ENCODE results near the gene LRFN5.
"Not testable (repeated sequence)": the region's sequence is repeated elsewhere in the genome, so short reads cannot be mapped to it uniquely, and the experiment has no call there.

LRFN5 gene

DNA sequence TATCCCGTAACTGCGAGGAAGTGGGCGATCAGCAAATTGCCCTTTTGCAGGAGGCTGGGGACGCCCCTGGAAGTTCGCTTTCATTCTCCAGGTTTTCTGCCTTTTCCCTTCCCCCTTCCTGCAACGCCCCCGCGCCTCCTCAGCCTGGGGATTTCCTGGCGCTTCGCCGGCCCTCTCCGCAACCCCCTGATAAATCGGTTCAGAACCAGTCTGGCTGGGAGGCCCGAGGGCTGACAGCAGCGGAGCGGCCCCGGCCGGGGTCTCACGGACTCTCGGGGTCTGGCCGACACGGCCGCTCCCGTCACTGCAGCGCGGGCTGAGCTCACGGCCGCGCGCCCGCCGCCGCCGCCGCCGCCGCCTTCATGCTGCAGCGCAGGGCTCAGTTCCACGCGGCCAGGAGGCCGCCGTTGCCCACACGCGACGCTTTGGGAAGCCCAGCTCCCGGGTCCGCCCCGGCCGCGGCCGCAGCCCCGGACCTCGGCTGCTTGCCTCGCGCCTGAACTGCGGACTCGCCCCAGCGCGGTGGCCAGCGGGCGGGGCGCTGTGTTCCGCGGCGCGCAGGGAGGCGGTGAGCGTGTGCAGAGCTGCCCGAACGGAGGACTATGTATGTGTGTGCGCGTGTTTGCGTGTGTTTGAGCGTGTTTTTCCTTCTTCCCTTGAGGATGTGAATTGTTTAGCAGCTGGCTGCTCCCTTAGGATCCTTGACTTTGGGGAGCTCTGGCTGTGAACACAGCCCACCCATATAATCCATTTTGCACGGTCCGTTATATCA, at the start of gene LRFN5:
TSS of gene LRFN5 (plus strand) at position 345 of the 772 bp plus-strand sequence.
- DNase-seq (ENCODE audit: low spot score) = no peak

DNA sequence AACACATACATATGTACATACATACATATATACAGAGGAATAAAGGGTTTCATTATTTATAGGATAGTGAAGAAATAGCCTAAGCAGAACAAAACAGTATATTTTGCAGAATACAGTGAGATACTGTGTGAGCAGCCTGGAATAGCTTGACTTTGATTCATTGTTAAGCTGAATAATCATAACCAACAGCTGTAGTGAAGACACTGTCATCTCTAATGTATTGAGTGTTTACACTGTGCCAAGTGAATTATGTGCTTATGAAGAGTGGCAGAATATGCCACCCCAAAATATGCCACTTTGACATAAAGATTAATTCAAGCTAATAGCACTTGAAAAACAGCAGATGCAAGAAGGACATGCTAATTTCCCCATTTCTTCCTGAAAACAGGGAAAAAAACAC, 48.2 kb upstream of the LRFN5 start:
- no peak for DNase-seq (ENCODE audit: low spot score)

DNA sequence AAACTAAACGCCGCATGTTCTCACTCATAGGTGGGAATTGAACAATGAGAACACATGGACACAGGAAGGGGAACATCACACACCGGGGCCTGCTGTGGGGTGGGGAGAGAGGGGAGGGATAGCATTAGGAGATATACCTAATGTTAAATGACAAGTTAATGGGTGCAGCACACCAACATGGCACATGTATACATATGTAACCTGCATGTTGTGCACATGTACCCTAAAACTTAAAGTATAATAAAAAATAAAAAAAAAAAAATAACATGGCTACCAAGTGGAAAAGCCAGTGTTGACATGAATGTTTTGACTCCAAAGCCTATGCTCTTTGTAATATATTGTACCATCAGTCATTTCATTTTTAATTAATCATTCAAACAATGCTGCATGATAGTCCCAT, 39.8 kb upstream of the LRFN5 start:
- not testable (repeated sequence) for DNase-seq (ENCODE audit: low spot score)

DNA sequence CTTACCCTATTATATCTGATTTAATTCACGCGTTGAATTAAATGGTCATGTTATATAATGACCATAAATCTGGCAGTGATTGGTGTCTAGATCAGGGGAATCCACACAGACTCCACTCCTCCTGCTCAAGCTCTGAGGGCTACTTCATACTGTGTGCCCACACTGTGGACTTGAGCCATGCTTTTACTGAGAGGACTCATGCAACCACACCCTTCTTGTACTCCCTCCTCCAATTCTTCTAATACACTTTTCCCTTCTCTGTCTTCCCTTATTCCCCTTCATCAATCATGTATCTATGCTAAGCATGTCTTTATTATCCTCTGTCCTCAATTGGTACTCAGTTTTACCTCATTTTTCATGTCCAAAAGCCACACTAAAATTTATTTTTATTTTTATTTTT, 37.7 kb upstream of the LRFN5 start:
- no peak for DNase-seq (ENCODE audit: low spot score)

DNA sequence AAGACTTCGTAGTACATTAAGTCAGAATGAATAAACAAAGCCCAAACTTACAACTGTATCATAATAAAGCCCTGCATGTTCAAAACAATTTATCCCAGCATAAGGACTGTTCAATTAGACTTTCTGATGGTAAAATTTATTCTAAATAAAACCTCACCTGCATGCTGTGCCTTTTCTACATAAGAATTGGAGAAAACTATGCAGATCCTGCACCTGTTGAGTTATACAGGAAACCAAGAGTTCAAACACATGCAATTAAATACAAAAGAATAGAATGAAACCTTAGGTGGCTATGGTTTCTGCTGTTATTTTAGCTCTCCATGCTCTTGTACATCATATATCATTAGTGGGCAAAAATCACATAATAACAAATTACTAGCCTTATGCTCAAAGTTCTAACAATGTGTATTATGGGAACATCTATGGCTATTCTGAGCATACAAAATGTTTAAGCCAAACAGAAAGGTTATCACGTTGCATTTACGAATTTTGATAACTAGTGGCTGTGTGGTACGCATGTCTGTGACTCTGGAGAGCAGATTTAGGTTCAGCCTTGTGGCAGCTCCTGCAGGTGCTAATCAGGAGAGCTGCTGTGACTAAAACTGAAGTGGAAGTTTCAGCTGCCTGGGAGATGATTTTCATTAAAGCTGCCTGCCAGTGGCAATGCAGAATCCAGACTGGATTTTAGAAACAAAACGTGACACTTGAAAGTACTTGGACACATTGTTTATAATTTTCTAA, 36.1 kb upstream of the LRFN5 start:
- no peak for DNase-seq (ENCODE audit: low spot score)

DNA sequence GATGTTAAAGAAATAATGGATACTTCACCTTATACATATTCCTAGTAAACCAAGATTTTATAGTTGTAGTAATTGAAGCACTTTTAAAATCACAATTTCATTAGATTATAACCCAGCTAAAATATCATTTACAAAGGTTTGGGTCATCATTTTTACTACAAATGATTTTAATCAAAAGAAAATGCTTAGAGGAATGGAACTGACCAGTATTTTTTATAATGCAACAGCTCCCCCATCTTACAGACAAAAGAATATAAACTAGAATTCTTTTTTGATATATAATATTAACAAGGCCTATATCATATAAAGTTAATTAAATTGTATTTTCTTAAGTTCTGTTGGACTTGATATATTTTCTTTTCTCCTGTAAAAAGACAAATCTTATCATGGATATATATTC, 20.4 kb upstream of the LRFN5 start:
- no peak for DNase-seq (ENCODE audit: low spot score)

DNA sequence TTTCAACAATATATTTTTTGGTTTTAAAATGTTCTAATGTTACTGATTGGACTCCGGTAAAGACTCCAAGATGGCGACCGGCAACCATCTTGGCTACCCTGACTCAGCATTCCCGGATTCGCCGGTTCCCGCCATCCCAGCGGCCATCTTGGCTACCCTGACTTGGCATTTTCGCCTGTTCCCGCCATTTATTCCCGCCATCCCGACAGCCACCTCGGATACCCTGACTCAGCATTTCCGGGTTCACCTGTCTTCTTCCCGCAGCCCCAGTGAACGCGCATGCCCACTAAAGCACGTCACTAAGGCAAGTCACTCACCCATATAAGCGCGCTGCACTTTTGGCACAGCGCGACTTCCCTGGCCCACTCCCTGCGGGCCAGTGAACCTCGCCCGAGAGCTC, 9.0 kb upstream of the LRFN5 start:
- DNase-seq (ENCODE audit: low spot score) = no peak

DNA sequence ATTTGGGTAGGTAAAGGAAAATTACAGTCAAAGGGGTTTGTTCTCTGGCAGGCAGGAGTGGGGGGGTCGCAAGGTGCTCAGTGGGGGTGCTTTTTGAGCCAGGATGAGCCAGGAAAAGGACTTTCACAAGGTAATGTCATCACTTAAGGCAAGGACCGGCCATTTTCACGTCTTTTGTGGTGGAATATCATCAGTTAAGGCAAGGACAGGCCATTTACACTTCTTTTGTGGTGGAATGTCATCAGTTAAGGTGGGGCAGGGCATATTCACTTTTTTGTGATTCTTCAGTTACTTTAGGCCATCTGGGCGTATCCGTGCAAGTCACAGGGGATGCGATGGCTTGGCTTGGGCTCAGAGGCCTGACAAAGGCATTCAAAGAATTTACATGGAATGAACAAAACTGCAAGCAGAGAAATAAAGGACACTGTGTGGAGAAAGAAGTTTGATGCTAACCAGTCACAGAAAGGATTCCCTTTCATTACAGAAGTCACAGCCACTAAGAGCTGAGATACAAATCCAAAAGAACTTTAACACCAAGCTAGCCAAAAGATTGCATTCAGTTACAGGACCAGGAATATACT, 6.8 kb upstream of the LRFN5 start:
- not testable (repeated sequence) for DNase-seq (ENCODE audit: low spot score)

DNA sequence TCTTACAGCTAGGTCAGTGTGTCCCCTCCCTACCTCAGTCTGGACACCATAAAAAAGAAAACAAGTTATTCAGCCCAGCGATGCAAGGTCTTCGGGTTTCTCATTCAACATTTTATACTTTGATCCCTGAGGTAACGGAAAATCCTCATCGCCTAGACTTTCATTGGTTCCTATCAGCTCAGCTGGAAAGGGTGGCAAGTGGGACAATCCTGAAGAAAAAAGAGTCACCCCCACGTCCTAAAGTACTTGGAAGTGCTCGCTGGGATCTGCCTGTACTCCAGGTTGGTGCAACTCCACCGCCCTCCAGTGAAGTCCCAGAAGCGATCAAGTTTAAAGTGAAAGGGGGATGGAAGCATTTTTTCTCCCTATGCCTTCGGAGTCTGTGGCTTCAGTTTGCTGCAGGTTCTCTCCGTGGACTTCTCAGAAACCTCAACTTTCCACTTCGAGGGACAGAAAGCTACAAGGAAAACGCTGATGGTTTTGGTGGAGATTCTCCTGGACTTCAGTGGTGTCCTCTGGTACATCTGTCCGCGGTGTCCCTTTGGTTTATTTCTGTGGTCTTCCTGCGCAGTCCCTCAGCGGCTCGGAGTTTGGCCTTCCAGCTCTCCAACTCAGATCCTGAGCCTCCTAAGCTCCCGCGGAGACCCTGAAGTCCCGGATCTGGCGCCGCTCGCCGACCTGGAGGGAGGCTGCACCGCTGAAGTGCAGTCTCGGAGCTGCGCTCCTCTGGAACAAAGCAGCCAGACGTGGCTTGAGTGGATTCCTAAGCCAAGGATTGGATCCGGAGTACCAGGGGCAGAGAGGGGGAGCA, 1.8 kb upstream of the LRFN5 start:
- peak; percentile 9 for DNase-seq (ENCODE audit: low spot score)

DNA sequence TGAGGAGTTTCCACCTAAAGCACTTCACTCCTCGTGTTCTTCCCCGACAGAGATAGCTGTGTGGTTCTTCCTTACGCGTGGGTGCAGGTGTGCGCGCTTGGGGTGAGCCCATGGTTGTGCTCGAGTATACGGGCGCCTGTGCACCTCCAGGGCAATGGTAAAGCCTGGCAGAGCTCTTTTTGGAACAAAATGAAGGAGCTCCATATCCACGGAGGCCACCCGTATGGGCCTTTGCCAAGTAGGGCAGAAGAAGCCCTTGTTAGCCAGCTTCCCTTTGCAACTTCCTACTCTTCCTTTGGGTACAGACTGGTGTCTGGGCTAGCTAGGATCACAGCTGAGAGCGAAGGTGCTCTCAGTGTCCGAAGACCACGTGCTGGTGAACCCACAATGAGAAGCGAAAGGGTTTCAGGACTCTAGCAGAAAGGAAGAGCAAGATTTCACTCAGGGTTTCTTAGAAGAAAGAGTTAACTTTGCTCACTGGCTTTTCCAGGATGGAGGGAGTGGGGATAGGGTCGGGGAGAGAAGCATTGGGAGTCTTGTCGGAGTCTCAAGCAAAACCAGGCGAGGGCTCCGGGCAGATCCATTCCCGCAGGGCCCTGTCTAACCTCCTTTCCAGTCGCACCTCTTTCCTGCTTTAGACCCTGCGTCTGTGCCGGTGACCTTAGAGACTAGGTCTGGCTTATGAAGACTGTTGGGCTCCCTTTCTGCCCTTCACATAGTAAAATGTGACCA, 960 bp upstream of the LRFN5 start:
- peak; percentile 14 for DNase-seq (ENCODE audit: low spot score)

DNA sequence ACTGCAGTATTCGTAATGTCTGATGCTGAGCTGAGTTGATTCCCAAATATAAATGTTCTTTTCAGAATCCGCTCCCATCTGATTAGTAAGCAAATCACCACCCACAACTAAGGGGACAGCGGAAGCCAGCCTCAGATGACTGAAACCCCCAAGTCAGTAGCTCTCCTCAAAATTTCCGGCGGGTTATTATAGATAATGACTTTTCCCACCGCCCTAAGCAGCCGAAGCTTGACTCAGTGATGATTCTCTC, 469 bp upstream of the LRFN5 start:
- no peak for DNase-seq (ENCODE audit: low spot score)

DNA sequence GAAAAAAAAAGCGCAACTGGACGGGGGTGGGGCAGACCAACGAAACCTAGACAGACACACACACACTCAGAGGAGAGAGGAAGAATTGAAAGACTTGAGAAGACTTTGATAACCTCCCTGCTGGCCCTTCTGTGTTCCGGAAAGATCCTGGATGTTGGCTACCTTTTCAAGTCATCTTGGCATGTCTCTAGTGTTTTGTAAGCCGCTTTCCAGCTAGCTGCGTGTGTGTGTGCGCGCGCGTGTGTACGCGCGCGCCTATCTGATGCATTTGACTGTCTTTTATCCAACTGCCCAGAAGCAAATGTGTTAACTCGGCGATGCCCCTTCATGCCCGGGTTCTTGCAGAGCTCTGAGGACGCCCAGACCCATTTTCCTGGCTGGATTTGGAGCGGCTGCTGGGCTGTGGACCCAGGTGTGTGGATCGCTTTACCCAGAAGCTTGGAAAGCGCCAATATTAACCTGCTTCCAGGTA, 664 bp downstream of the LRFN5 start:
- DNase-seq (ENCODE audit: low spot score) = peak; percentile 18

DNA sequence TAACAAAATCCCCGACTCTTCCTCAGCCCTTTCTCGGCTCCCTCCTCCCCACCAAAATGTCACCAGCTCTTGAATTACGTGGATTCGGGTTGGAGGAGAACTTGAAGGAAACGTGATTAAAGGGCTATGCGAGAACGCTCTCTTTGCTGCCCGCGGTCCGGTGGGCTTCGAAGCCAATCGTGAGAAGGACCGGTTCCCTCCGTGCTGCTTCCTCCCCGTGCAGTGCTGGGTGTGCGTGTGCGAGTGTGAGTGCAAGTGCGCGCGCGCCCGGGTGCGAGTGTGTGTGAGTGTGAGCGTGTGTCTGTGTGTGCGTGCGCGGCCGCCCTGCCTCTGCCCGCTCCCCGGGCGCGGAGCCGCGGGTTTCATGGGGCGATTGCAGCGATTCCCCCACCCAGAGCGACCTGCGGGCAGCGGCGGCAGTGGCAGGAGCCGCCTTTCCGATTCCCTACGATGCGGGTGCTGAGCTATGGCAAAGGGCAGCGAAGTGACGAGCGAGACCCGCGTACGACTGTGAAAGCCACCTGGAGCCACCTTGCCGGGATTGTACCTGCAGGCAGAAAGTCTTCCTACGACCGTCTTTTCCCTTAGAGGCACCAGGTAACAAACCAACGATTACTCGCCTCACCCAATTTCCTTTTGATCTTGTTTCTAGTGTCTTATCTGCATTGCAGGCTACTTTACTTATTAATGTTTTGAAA, 1.4 kb downstream of the LRFN5 start:
- DNase-seq (ENCODE audit: low spot score) = peak; percentile 16

DNA sequence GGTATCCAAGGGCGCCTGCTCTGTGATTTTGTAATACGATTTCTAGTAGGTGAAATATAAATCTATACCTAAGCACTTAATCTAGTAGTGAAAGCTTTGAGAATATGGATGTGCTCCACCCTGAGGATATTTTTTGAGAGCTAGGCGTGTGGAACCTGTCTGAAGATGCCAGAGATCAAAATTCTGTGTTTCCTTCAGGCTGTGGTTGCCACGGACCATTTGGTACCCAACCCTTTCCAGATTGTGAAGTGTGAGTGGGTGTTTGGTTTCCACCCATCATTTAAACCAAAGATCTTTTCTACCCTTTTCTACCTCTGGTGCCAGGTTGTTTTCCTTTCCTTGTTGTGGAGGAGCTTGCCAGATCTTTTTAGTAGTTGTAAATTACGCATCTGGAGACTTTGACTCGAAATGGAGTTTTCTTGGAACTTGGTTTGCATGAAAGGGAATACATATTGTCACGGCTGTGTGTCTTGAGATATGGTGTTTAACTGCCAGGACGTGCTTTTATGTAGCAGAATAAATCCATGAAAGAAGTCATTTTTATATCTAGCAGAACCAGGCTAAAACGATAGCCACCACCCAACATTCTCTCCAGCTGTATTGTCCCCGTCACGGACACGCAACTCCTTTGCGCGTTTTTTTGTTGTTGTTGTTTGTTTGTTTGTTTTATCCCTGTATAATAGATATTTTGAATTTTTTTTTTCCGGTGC, 2.2 kb downstream of the LRFN5 start:
- peak; percentile 6 for DNase-seq (ENCODE audit: low spot score)

DNA sequence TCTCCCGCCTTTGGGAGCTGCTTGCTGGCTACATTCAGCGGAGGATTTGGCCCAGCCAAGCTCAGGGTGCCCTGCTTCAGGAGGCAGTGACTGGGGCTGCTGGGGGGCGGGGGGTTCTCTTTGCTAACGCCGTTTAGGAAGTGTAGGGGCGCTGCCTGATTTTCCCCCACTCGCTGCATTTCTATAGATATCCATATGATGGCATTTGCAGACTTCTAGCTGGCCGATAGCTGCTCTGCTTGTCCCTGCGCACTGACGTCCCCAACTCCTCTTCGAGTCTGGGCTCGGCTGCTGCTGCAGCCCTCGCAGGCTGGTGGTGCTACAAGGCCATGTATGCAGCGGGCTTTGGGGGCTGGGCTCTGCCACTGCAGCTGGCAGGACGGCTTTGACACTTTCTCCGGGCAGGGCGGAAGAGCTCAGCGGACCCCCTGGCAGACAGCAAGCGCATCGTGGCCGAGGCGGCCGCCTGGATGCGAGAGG, 3.1 kb downstream of the LRFN5 start:
- peak; percentile 55 for DNase-seq (ENCODE audit: low spot score)

DNA sequence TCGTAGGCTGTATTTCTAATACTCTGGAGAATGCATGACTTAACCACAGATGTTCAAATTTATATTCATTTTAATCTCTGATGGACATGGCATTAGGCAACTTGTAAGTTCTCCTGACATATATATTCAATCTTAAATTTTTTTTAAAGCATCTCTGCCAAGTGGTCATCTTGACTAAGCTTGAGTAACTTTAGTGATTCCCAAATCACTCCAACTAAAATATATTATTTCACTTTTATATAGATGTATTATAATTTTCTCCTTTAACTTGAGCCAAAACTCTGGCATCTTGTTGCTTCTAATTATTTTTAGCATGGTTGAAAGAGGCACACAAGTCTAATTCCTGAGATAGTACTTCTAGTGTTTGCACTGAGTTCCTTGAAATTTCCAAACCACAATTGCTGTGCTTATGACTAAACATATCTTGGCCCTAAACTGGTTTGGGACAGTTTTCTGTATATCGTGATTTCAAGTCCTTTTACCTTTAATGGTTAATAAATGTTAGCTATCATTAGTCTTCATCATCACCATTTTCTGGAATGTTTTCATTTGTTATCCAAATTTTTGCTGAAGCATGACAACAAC, 8.4 kb downstream of the LRFN5 start:
- DNase-seq (ENCODE audit: low spot score) = no peak

DNA sequence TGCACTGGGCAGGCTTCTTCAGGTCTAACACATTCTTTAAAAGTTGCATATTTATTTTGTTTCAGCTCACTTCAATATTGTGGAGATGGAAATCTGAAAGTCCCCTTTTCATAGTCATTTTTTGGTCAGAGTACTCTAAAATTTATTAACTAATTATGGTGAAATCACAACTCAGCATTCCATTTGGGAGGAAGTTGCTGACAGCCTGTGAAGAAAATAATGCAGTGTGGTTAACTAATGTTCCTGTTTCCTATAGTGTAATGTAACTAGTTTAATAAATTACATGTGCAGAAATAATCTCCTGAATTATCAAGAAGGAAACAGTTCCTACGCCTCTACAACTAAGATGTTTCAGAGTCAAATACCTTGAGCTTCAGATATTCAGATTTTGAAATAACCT, 17.1 kb downstream of the LRFN5 start:
- DNase-seq (ENCODE audit: low spot score) = no peak

DNA sequence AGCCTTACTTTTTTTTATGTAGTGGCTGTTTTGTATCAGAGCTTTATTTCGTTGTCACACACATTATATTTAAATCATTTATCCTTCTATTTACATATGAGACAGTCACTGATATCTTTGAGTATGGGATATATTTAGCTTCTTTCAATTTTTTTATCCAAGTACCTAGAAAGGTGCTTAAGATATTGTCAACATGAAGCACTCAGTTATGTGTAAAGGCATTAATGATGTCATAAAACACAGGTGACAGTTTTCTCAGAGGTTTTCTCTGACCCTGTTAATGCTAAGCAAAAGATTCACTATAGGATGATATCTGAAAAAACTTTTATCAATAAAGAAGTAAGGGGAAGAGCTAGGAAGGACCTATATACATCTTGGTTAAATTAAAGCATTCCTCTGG, 23.2 kb downstream of the LRFN5 start:
- DNase-seq (ENCODE audit: low spot score) = no peak

DNA sequence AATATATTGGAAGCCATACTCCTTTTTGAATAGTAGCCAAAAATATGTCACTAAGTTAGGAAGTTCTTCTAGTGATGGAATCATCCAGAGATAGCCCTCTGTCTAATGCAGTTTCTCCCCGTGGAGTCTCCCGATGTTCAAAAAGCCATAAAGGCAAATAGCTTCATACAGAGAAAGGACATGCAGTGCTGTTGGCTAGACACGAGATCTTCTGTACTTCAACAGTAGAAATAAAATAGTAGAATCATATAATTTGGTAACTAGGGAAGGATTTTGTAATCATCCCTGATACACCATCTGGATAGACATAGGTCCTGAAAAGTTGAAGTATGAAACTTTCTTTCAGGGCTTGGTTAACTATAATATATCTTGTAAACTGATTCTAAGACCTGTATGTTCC, 27.6 kb downstream of the LRFN5 start:
- no peak for DNase-seq (ENCODE audit: low spot score)

Data from cerebellar cortex (tissue), 1 donor.